GM18526 (cell line): ENCODE measurements around the gene TMEM94.

Experiments
- POLR2A ChIP-seq: IDR thresholded peaks from 3 replicates; pipeline ENCODE4 v1.6.1; 2011; ENCODE audit not compliant: insufficient read length; ENCODE audit errors: extremely low read depth

The TMEM94 gene

GRCh38 chr17:75521951-75522727 is 65.7 kb downstream of the TMEM94 start:
- no peak for TF ChIP-seq POLR2A

GRCh38 chr17:75523647-75524046 is 67.2 kb downstream of the TMEM94 start:
- TF ChIP-seq POLR2A, result no peak

DNA sequence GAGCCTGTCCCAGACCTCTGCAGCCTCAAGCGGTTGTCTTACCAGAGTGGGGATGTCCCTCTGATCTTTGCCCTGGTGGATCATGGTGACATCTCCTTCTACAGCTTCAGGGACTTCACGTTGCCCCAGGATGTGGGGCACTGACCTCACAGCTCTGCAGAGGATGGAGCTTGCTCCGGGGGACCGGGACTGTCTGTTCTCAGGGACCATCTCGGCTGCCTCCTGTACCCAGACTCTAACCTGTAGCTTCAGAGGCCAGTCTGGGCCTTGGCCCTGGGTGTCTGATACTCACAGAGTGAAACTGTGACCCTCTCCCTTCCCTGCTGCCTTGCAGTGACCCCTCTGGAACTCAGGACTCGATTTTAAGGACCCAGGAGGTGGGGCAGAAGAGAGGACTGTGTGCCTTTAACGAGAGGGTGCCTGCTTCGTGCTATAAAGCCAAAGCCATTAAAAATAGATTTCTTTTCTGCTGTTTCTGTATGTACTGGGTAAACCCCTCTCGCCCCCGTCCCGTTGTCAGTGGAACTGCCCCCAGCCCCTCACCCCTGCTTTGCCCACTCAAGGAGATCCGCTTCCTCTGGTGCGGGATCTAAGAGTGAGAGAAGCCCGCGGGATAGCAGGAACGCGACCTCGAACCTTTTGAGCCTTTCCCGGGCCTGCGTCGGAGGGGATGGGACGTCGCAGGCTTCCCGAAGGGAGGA is 68.0 kb downstream of the TMEM94 start:
- TF ChIP-seq POLR2A, result no peak

GRCh38 chr17:75524970-75525805 is 68.8 kb downstream of the TMEM94 start, which contains the start of gene LLGL2:
Gene LLGL2, plus strand, starts transcription at chr17:75525697. Its CDS starts 17,730 bp downstream, at chr17:75543427.
- no peak for TF ChIP-seq POLR2A

GRCh38 chr17:75525806-75526554 is 69.5 kb downstream of the TMEM94 start:
- TF ChIP-seq POLR2A, result no peak

- TF ChIP-seq POLR2A, result no peak
Observed at GRCh38 chr17:75526555-75527270, 70.3 kb downstream of the TMEM94 start.

GRCh38 chr17:75530837-75531720 is 74.6 kb downstream of the TMEM94 start:
- TF ChIP-seq POLR2A, result no peak

DNA sequence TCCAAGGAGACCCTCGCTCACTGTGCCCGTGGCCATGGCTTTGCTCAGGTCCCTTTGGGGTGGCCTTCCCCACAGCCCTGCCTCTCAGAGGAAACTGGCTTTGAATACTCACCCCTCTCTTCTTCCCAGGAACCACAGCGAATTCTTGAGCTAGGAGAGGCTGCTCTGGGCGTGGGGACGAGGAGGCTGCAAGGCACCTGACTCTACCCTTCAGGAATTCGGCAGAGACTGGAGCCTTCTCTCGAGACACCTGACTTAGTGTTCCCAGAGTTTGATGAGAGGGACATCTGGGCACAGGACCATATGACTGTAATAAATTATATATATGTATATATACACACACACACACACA is 75.3 kb downstream of the TMEM94 start:
- no peak for TF ChIP-seq POLR2A

DNA sequence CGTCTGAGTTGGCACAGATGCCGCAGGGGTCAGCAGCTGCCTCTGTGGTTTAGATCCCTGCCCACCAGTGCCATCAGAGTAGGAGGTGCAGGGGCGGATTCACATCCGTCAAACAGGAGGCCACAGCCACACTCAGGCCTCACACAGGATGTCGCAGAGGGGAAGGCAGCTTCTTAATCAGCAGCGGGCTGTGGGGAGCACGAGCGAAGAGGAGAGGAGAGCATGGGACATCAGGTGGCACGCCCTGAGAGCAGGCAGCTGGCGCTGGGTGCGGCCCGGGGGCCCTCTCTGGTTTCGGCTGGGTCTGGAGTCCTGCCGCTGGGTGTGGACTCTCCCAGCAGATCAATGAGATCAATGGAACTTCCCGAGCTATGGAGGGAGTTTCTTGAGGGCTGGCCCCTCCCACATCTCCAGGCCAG is 78.7 kb downstream of the TMEM94 start:
- TF ChIP-seq POLR2A, result no peak

DNA sequence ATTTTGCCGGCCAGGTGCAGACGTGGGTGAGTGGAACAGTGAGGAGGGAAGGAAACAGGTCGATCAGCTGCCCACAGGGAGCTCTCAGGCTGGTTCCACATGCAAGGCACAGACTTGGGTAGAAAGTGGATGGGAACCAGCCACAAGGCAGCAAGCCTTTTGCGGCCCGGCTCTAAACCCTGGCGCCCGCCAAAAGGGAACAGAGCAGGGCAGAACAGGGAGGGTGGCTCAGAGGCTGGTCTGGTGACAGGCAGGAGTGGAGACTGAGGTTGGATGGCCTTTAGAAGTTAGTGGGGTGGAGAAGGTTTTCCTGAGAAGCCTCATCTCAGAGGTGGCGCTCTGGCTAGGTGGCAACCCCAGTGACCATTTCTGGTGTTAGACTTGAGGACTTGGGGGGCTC is 79.4 kb downstream of the TMEM94 start:
- no peak for TF ChIP-seq POLR2A

- TF ChIP-seq POLR2A, result no peak
Observed at GRCh38 chr17:75536366-75536765, 79.9 kb downstream of the TMEM94 start.

GRCh38 chr17:75539967-75540729 is 83.7 kb downstream of the TMEM94 start:
- no peak for TF ChIP-seq POLR2A

- TF ChIP-seq POLR2A, result no peak
Observed at GRCh38 chr17:75540923-75541503, 84.6 kb downstream of the TMEM94 start.

GRCh38 chr17:75542229-75542628 is 85.8 kb downstream of the TMEM94 start:
- no peak for TF ChIP-seq POLR2A
